Upper lobe of left lung (tissue), 6 donors: ENCODE data around the gene KIF26B. TPM values are rescaled to one million over a fixed set of nuclear protein-coding genes. Genes with fewer than 3 reads are reported as not detected.

Experiments
- ATAC-seq, 2 donors: fragments of 200-7000 bp; cut with Tn5 transposase; one replicate each; pipeline ENCODE4 v1.9.1; 2022; ENCODE audit warnings: mild to moderate bottlenecking in 2 of 2, moderate library complexity in 2 of 2; ENCODE audit not compliant: low FRiP score in 2 of 2
- DNase-seq, 2 donors: peaks; one replicate each; pipeline ENCODE4 v3.0.0-alpha.2; 2019 to 2020
- H3K27ac ChIP-seq, 4 donors: fragments of 200-600 bp; sonication (generic); one replicate each; pipeline ENCODE4 v1.5.1; 2016 to 2019
- H3K27me3 ChIP-seq, 4 donors: fragments of 200-600 bp; sonication (generic); one replicate each; pipeline ENCODE4 v1.5.1; 2017 to 2019
- H3K36me3 ChIP-seq, 4 donors: fragments of 200-600 bp; sonication (generic); one replicate each; pipeline ENCODE4 v1.5.1; 2016 to 2019
- H3K4me1 ChIP-seq, 4 donors: fragments of 200-600 bp; sonication (generic); one replicate each; pipeline ENCODE4 v1.5.1; 2018 to 2019
- H3K4me3 ChIP-seq, 4 donors: fragments of 200-600 bp; sonication (generic); one replicate each; pipeline ENCODE4 v1.5.1; 2017 to 2019; ENCODE audit warnings: mild to moderate bottlenecking in 2 of 4, moderate library complexity in 1 of 4
- H3K9me3 ChIP-seq, 4 donors: fragments of 200-600 bp; sonication (generic); one replicate each; pipeline ENCODE4 v1.5.1; 2018 to 2019
- CTCF ChIP-seq, 6 experiments: fragments of 450-650 bp in 4 of 6; fragments of 200-600 bp in 2 of 6; sonication (generic) in 2 of 6; IDR thresholded peaks; one replicate each; pipeline ENCODE4 v1.5.1; 2016 to 2019; ENCODE audit warnings: antibody characterized with exemption in 6 of 6
- EP300 ChIP-seq, 4 donors: sonication (generic); formaldehyde crosslinking; IDR thresholded peaks; one replicate each; pipeline ENCODE4 v1.5.1; 2017; ENCODE audit warnings: antibody characterized with exemption in 4 of 4, control low read depth in 2 of 4
- POLR2A ChIP-seq, 4 donors: fragments of 450-650 bp; IDR thresholded peaks; one replicate each; pipeline ENCODE4 v1.5.1; 2016 to 2017; ENCODE audit warnings: antibody characterized with exemption in 4 of 4, mild to moderate bottlenecking in 2 of 4
- POLR2AphosphoS5 ChIP-seq, 2 donors: sonication (generic); formaldehyde crosslinking; IDR thresholded peaks; one replicate each; pipeline ENCODE4 v1.5.1; 2017; ENCODE audit warnings: antibody characterized with exemption in 2 of 2
- WGBS, 2 donors: methylation state at CpG; one replicate each; pipeline ENCODE4 v1.1.5; 2017 to 2018; 5-methylcytosine and 5-hydroxymethylcytosine counted together
- total RNA-seq, 6 donors: library from RNA; depleted of rRNA in 4 of 6; stranded (reverse); fragments of >200 nt in 4 of 6; gene quantifications; one replicate each; pipeline versions ENCODE4 v1.1.0 to v1.2.1, GENCODE V29; 2016 to 2021
- donor health status: DM: no; HTN: no; CAD: no; lungs with moderate emphysema.
- donor health status: DM: no; HTN: yes; CAD: no; lungs with severe emphysema.

KIF26B gene
- total RNA-seq, 6 donors from 2014 or later = 1.2 to 4.3 (median 2.1) TPM

- DNase-seq = no peak
- Histone ChIP-seq H3K27me3 (no peaks in the 10 kb centered on the region), H3K27ac (no peak overlapping the region), H3K36me3 (no peaks in the 10 kb centered on the region), H3K4me1 (no peaks in the 10 kb centered on the region), H3K4me3 (no peak overlapping the region), H3K9me3 (no peaks in the 10 kb centered on the region)
- ATAC-seq = no peak
- WGBS, 2 donors = 86 to 90% methylated on average over 3 of the region's 3 CpGs
- TF ChIP-seq EP300 (IDR thresholded peaks at IDR 0.05) = no peak
- no peak for TF ChIP-seq CTCF (IDR thresholded peaks at IDR 0.05)
- no peak for TF ChIP-seq POLR2A (IDR thresholded peaks at IDR 0.05)
- TF ChIP-seq POLR2AphosphoS5 (IDR thresholded peaks at IDR 0.05) = no peak
Observed at GRCh38 chr1:245388687-245389086, 233.9 kb downstream of the KIF26B start.

GRCh38 chr1:245389873-245390272, 235.1 kb downstream of the KIF26B start:
- no peaks in the 10 kb centered on the region for H3K4me1 ChIP-seq
- no peak for TF ChIP-seq CTCF (IDR thresholded peaks at IDR 0.05)
- no peak for TF ChIP-seq POLR2AphosphoS5 (IDR thresholded peaks at IDR 0.05)
- no peak for TF ChIP-seq EP300 (IDR thresholded peaks at IDR 0.05)
- H3K27me3 ChIP-seq = no peaks in the 10 kb centered on the region
- H3K36me3 ChIP-seq = no peaks in the 10 kb centered on the region
- no peak overlapping the region for H3K27ac ChIP-seq
- H3K4me3 ChIP-seq = no peak overlapping the region
- H3K9me3 ChIP-seq = no peaks in the 10 kb centered on the region
- no peak for DNase-seq
- 98 to 99% methylated on average over 7 of the region's 7 CpGs for WGBS, 2 donors
- no peak for ATAC-seq

- Histone ChIP-seq H3K4me3 (no peak overlapping the region), H3K27ac (no peak overlapping the region), H3K4me1 (no peaks in the 10 kb centered on the region), H3K9me3 (no peaks in the 10 kb centered on the region), H3K27me3 (no peaks in the 10 kb centered on the region), H3K36me3 (no peaks in the 10 kb centered on the region)
- TF ChIP-seq EP300 (IDR thresholded peaks at IDR 0.05) (no peak), POLR2AphosphoS5 (IDR thresholded peaks at IDR 0.05) (no peak), CTCF (IDR thresholded peaks at IDR 0.05) (no peak), POLR2A (IDR thresholded peaks at IDR 0.05) (no peak)
- 82 to 86% methylated on average over 1 of the region's 1 CpG for WGBS, 2 donors
- no peak for DNase-seq
- no peak for ATAC-seq
Observed at GRCh38 chr1:245390975-245391374, 236.2 kb downstream of the KIF26B start.

- H3K27ac ChIP-seq = no peak overlapping the region
- H3K4me3 ChIP-seq = no peak overlapping the region
- no peaks in the 10 kb centered on the region for H3K27me3 ChIP-seq
- TF ChIP-seq CTCF (IDR thresholded peaks at IDR 0.05) (no peak), EP300 (IDR thresholded peaks at IDR 0.05) (no peak), POLR2A (IDR thresholded peaks at IDR 0.05) (no peak), POLR2AphosphoS5 (IDR thresholded peaks at IDR 0.05) (no peak)
- H3K4me1 ChIP-seq = no peaks in the 10 kb centered on the region
- no peak for ATAC-seq
- no peak for DNase-seq
- H3K36me3 ChIP-seq = no peaks in the 10 kb centered on the region
- 79 to 85% methylated on average over 3 of the region's 3 CpGs for WGBS, 2 donors
- no peaks in the 10 kb centered on the region for H3K9me3 ChIP-seq
Observed at GRCh38 chr1:245393694-245394093, 238.9 kb downstream of the KIF26B start.

GRCh38 chr1:245395680-245396079, 240.9 kb downstream of the KIF26B start:
- WGBS, 2 donors = 77 to 79% methylated on average over 4 of the region's 4 CpGs
- TF ChIP-seq POLR2AphosphoS5 (IDR thresholded peaks at IDR 0.05) (no peak), EP300 (IDR thresholded peaks at IDR 0.05) (no peak)
- Histone ChIP-seq H3K9me3 (no peaks in the 10 kb centered on the region), H3K4me3 (no peak overlapping the region), H3K27me3 (no peaks in the 10 kb centered on the region), H3K4me1 (no peaks in the 10 kb centered on the region), H3K27ac (no peak overlapping the region), H3K36me3 (no peaks in the 10 kb centered on the region)
- DNase-seq (no peak), ATAC-seq (no peak)
